ENCODE measurements around the gene GAS7.

- TF ChIP-seq CTCF (IDR thresholded peaks at IDR 0.05) (no peak), POLR2A (IDR thresholded peaks at IDR 0.05) (no peak)
Measured at GRCh38 chr17:10088444-10088843, 110.0 kb downstream of the GAS7 start.

Data from gastroesophageal sphincter (tissue), 3 donors.